ENCODE measurements around the gene ZNF883.

DNA sequence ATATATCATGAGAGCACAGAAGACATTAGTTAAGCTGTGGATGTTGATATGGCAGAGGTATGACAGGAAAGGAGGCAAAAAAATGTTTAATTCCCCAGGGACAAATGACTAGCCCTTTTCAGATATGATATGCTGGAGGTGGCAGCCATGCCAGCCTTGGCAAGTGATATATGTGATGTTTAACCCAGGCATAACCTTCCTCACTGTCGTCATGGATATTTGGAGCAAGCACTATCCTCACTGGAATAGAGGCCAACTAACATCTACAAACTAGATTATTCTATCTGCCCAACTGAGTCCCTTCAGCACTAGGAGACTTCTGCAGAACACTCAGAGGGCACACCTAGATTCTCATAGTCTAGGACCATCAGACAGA lies 94.0 kb downstream of the ZNF883 start:
- TF ChIP-seq, protein P1, sequence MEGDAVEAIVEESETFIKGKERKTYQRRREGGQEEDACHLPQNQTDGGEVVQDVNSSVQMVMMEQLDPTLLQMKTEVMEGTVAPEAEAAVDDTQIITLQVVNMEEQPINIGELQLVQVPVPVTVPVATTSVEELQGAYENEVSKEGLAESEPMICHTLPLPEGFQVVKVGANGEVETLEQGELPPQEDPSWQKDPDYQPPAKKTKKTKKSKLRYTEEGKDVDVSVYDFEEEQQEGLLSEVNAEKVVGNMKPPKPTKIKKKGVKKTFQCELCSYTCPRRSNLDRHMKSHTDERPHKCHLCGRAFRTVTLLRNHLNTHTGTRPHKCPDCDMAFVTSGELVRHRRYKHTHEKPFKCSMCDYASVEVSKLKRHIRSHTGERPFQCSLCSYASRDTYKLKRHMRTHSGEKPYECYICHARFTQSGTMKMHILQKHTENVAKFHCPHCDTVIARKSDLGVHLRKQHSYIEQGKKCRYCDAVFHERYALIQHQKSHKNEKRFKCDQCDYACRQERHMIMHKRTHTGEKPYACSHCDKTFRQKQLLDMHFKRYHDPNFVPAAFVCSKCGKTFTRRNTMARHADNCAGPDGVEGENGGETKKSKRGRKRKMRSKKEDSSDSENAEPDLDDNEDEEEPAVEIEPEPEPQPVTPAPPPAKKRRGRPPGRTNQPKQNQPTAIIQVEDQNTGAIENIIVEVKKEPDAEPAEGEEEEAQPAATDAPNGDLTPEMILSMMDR (conservative IDR thresholded peaks at IDR 0.05), result no peak
- TF ChIP-seq EZH2 (IDR thresholded peaks at IDR 0.05; ENCODE audit: low read depth), result no peak

Data from PC-9 (cell line).